Cardiac fibroblast (primary cell): ENCODE data around the gene TANGO2.

Experiments
- DNase-seq, 2 donors: peaks; one replicate each; pipeline versions ENCODE4 v3.0.0 to v3.0.0-alpha.2; 2010; ENCODE audit warnings: low read depth in 2 of 2
- H3K4me3 ChIP-seq, 2 donors: replicated peaks in 1 of 2; 1 replicate in 1 of 2; 2 replicates in 1 of 2; pipeline ENCODE4 v1.5.1; 2011; ENCODE audit warnings: low read depth in 2 of 2, low read length in 2 of 2, mild to moderate bottlenecking in 2 of 2, moderate library complexity in 1 of 2
- TF ChIP-seq, protein P1 (sequence below): IDR thresholded peaks from one replicate; pipeline ENCODE4 v1.5.1; 2011; ENCODE audit warnings: low read depth, mild to moderate bottlenecking, low read length, inconsistent platforms

The TANGO2 gene

DNA sequence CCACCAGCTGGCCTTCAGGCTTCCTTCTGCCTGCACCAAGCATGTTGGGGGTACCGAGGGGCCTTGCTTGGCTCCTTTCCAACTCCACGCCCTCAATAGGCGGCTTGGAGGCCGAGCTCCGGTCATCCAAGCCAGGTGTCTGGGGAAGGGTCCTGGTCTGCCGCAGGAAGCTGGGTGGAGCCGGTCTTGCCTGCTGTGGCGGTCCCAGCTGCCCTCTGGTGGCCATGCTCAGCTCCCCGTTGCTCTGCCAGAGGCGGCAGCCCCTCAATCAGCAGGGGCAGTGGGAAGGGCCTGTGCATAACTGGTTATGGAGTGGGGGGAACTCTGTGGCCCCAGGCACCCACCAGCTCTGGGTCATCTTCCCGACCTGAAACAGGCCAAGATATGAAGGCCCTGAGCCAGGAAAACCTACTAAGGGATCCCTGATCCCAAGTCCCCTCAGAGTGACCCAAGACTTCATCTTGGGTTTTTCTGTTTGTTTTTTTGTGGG is 7.5 kb upstream of the TANGO2 start:
- peak; percentile 56 to 73 for DNase-seq
- TF ChIP-seq, protein P1, sequence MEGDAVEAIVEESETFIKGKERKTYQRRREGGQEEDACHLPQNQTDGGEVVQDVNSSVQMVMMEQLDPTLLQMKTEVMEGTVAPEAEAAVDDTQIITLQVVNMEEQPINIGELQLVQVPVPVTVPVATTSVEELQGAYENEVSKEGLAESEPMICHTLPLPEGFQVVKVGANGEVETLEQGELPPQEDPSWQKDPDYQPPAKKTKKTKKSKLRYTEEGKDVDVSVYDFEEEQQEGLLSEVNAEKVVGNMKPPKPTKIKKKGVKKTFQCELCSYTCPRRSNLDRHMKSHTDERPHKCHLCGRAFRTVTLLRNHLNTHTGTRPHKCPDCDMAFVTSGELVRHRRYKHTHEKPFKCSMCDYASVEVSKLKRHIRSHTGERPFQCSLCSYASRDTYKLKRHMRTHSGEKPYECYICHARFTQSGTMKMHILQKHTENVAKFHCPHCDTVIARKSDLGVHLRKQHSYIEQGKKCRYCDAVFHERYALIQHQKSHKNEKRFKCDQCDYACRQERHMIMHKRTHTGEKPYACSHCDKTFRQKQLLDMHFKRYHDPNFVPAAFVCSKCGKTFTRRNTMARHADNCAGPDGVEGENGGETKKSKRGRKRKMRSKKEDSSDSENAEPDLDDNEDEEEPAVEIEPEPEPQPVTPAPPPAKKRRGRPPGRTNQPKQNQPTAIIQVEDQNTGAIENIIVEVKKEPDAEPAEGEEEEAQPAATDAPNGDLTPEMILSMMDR = peak; percentile 91

DNA sequence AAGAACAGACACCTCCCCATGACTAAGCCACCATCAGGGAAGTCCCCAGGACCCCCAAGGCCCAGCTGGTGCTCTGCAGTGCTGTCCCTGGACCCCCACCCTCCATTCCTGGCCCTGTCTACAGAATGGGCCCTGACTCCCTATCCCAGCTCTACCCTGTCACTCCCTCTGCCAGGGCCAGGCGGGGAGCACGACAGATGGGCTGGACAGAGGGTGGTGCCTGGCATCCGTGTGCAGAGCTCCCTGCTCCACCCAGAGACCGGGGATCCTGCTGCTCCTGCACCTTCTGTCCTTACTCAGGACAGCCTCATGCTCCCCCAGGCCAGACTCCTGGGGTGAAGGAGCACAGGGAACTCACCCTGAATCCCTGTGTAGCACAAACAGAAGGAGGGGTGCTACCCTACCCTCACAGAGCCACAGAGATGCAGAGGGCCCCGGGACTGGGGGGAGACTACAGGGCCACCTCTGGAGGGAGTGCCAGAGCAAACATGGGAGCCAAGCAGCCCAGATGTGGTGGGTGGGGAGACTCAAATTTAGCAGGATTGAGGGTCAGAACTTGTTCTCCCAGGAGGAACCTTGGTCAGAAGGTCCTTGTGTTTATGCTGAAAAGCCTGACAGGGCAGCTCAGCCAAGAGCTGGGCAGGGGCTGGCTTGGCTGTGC is 6.3 kb upstream of the TANGO2 start:
- no peak overlapping the region for H3K4me3 ChIP-seq
- DNase-seq = no peak
- TF ChIP-seq, protein P1 = no peak

More for the DNA sequence above, 7.5 kb upstream of the TANGO2 start:
- H3K4me3 ChIP-seq = no peak overlapping the region

DNA sequence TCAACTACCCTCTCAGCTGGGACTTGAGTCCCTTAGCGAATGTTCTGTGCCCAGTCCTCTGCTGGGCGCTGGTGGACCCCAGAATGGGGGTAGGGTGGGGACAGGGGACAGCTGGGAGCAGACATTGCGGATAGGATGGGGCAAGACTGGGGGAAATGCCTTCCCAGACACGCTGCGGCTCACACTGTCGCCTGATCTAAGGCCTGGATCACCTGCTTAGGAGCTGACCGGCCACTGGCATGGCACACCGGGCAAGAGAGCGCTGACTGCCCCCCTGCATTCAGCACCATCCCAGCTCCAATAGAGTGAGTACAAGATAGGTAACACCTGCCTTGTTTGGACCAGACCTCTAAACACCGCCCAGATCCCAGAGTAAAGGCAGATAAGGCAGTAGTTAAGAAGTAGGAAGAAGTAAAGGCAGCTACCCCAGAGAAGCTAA is 5.7 kb upstream of the TANGO2 start:
- TF ChIP-seq, protein P1 = no peak
- no peak for DNase-seq

DNA sequence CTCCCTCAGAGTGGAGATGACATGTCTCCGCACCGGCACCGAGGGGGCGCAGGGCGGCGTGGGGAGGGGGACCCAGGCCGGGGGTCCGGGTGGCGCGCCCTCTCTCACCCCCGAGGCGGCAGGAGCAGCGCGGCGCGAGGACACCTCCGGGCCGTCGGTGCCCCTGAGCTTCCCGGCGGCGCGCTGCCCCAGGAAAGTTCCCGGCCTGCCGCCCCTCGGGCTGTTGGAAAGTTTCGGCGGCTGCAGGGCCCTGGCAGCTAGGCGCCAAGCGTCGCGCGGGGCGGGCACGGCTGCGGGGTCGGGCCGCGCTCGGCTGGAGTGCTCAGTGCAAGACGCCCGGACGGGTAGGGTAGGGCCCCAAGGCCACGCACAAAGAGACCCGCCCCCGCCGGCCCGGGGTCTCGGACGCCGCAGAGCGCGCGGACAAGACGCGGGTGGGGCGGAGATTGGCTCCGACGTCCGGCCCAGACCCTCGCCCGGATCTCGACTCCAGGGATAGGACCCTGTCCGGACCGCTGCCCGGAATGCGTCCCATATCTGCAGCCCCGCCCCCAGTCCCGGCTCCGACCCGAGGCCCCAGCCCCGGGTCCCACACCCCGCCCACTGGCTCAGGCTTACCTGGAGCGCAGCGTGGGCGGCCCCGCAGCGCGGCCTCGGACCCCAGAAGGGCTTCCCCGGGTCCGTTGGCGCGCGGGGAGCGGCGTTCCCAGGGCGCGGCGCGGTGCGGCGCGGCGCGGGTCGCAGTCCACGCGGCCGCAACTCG is 4.8 kb upstream of the TANGO2 start:
- H3K4me3 ChIP-seq = peak overlapping the region; percentile 57 to 60
- DNase-seq = no peak
- TF ChIP-seq, protein P1 = no peak

More for the DNA sequence above, 5.7 kb upstream of the TANGO2 start:
- no peak overlapping the region for H3K4me3 ChIP-seq

DNA sequence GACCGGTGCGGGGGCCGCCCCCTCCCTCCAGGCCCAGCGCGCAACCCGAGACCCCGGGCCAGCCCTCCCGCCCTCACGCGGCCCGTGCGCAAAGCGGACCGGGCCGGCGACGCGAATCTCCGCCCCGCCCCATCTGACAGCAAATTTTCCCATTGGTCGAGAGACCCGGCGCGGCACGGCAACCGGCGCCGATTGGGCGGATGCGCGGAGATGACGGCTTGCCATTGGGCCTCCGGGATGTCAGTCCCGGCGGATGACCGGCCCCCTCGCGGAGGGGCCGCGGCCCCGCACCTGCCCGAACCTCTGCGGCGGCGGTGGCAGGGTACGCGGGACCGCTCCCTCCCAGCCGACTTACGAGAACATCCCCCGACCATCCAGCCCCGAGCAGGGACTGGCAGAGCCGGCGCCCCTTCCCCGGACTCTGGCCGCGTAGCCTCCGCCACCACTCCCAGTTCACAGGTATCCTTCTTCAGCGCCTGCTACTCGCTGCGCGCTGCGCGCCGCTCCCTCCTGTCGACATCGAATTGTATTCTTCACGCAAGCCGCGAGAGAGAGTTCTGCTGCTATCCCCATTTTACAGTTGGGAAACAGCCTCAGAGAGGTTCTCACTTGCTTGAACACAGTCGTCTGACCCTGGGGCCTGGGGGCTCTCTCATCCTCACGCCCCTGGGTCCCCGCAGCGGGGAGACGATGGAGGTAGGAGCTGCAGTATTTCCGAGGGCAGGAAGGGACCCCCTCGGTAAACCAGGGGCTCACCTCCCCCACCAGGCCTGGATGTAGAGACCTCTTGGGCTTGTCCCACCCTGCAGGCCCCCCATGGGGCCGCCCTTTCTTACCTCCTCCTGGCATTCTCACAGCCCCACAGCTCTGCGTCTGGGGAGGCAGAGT is 3.9 kb upstream of the TANGO2 start, which contains the start of gene ARVCF:
ARVCF (minus strand) TSS at position 90 of the 888 bp plus-strand sequence. CDS start 26,029 bp downstream, outside the sequence.
- peak; percentile 91 to 93 for DNase-seq
- H3K4me3 ChIP-seq = peak within 1 kb of the TSS; percentile 57 to 60
- TF ChIP-seq, protein P1 = no peak

DNA sequence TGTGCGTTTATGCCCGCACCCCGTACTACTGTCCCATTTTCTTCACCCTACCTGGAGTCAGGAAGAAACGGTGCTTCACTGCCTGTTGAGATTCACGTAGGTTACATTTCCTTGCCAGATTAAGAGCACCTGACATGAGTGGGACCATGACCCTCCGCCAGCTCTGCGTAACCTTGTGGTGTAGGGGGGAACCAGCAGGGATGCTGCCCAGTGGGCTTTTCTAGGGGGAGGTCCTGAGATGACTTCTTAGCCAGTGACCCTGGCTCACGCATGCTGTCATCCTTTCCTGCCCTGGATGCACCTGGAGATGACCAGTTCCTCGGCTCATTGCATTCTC is 3.3 kb upstream of the TANGO2 start:
- DNase-seq = no peak
- TF ChIP-seq, protein P1 = no peak
- no peak overlapping the region for H3K4me3 ChIP-seq
